ENCODE results near the gene NOL4.

Gene NOL4

DNA sequence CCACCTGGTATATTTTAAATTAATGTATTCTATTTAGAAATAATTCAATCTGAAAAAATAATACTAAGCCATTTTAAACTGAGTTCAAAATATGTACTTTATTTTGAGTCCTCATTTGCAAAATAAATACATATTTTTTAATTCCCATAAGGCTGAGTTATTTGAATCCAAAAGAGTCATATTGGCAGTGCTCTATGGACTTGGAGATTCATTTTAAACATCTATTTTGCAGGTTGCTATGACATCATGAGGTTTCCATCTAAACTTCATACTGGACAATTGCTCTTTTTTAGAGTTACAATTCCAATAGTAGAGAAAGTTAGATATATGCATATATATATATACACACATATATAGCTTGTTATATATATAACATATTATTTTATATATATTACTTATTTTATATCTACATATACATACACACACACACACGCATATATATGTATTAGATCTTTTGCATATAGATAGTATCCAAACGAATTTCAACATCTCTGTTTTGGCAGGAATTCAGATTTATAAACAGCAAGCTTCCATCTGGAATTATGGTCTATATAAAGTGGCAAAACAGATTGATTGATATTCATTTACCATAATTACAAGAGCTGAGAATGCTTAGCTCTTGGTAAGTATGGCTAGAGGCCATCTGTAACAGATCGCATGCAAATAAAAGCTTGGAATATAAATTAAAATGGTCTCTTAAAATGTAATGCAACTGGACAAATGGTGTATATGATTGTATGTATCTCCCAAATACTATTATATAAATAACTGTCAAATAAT lies 34.9 kb downstream of the NOL4 start:
- DNase-seq = no peak

Measured in bone marrow (tissue), 2 donors.